Hepatocyte (in vitro differentiated cells): Measurements from ENCODE around the gene RARB. TPM values are rescaled to one million over a fixed set of nuclear protein-coding genes. Genes with fewer than 3 reads are reported as not detected.

Experiments
- DNase-seq: peaks from one replicate; pipeline ENCODE4 v3.0.0-alpha.2; 2016; ENCODE audit warnings: low spot score
- H2AFZ ChIP-seq: fragments of 200-600 bp; sonication (generic); 2 replicates; pipeline ENCODE4 v1.6.0; 2016; ENCODE audit warnings: antibody characterized with exemption, mild to moderate bottlenecking
- H3K27ac ChIP-seq: fragments of 200-600 bp; sonication (generic); 2 replicates; pipeline ENCODE4 v1.5.1; 2016; ENCODE audit warnings: mild to moderate bottlenecking
- H3K27me3 ChIP-seq: fragments of 200-600 bp; sonication (generic); 2 replicates; pipeline ENCODE4 v1.6.1; 2016
- H3K36me3 ChIP-seq: fragments of 200-600 bp; sonication (generic); replicated peaks from 2 replicates; pipeline ENCODE4 v1.5.1; 2016; ENCODE audit warnings: low read depth; ENCODE audit not compliant: insufficient read depth
- H3K4me1 ChIP-seq: fragments of 200-600 bp; sonication (generic); 2 replicates; pipeline ENCODE4 v1.5.1; 2016; ENCODE audit warnings: mild to moderate bottlenecking, moderate library complexity; ENCODE audit not compliant: insufficient read depth
- H3K4me2 ChIP-seq: fragments of 200-600 bp; sonication (generic); 2 replicates; pipeline ENCODE4 v1.6.0; 2016
- H3K4me3 ChIP-seq: fragments of 200-600 bp; sonication (generic); 2 replicates; pipeline ENCODE4 v1.5.1; 2016; ENCODE audit warnings: mild to moderate bottlenecking
- H3K79me2 ChIP-seq: fragments of 200-600 bp; sonication (generic); 2 replicates; pipeline ENCODE4 v1.6.0; 2017; ENCODE audit warnings: mild to moderate bottlenecking
- H3K9me2 ChIP-seq: fragments of 200-600 bp; sonication (generic); replicated peaks from 2 replicates; pipeline ENCODE4 v1.6.0; 2017; ENCODE audit warnings: mild to moderate bottlenecking; ENCODE audit not compliant: insufficient read depth
- H3K9me3 ChIP-seq: fragments of 200-600 bp; sonication (generic); 2 replicates; pipeline ENCODE4 v1.5.1; 2016; ENCODE audit warnings: low read depth, mild to moderate bottlenecking
- H4K20me1 ChIP-seq: fragments of 200-600 bp; sonication (generic); 2 replicates; pipeline ENCODE4 v1.6.0; 2016; ENCODE audit warnings: mild to moderate bottlenecking; ENCODE audit not compliant: insufficient read depth, poor library complexity, severe bottlenecking
- CTCF ChIP-seq: fragments of 200-600 bp; sonication (generic); IDR thresholded peaks from 2 replicates; pipeline ENCODE4 v1.5.1; 2016; ENCODE audit warnings: antibody characterized with exemption, mild to moderate bottlenecking; ENCODE audit not compliant: poor library complexity
- EZH2 ChIP-seq: fragments of 200-600 bp; sonication (generic); IDR thresholded peaks from 2 replicates; pipeline ENCODE4 v1.6.1; 2016; ENCODE audit warnings: antibody characterized with exemption, mild to moderate bottlenecking, borderline replicate concordance
- EZH2phosphoT487 ChIP-seq: fragments of 200-600 bp; sonication (generic); IDR thresholded peaks from one replicate; pipeline ENCODE4 v1.6.1; 2018; ENCODE audit warnings: antibody characterized with exemption, mild to moderate bottlenecking, low read depth, moderate library complexity; ENCODE audit not compliant: unreplicated experiment, severe bottlenecking
- WGBS: methylation state at CpG from one replicate; pipeline ENCODE4 v1.1.6; 2016; ENCODE audit warnings: low lambda C conversion rate; ENCODE audit errors: missing lambda C conversion rate; 5-methylcytosine and 5-hydroxymethylcytosine counted together
- polyA plus RNA-seq: library from polyadenylated mRNA; unstranded; fragments of >200 nt; fragmentation: Nextera tagmentation; extraction: Ambion mirVana; gene quantifications from 2 replicates; pipeline ENCODE4 v1.2.1, GENCODE V29; 2016
- total RNA-seq: library from RNA; depleted of rRNA; stranded (reverse); fragments of >200 nt; gene quantifications from 2 replicates; pipeline ENCODE4 v1.2.3, GENCODE V29; 2014

RARB gene
- total and polyA plus RNA-seq, 2 experiments from 2014 or later, result 22.2 to 30.7 TPM

GRCh38 chr3:25400587-25400986 is 27.5 kb upstream of the RARB start:
- Histone ChIP-seq H3K9me3 (no peaks in the 10 kb centered on the region), H4K20me1 (no peaks in the 10 kb centered on the region), H3K4me1 (no peaks in the 10 kb centered on the region), H3K79me2 (no peaks in the 10 kb centered on the region), H3K9me2 (no peaks in the 10 kb centered on the region), H3K27me3 (no peaks in the 10 kb centered on the region), H3K36me3 (no peaks in the 10 kb centered on the region), H2AFZ (no peak overlapping the region), H3K4me3 (no peak overlapping the region), H3K27ac (no peak overlapping the region), H3K4me2 (no peak overlapping the region)
- 77% methylated on average over 1 of the region's 1 CpG for WGBS
- TF ChIP-seq CTCF (no peak), EZH2 (no peak), EZH2phosphoT487 (no peak)
- no peak for DNase-seq

- Histone ChIP-seq H3K4me1 (no peaks in the 10 kb centered on the region), H3K79me2 (no peaks in the 10 kb centered on the region), H4K20me1 (no peaks in the 10 kb centered on the region), H2AFZ (no peak overlapping the region), H3K27ac (no peak overlapping the region), H3K4me3 (no peak overlapping the region), H3K36me3 (no peaks in the 10 kb centered on the region), H3K27me3 (no peaks in the 10 kb centered on the region), H3K9me3 (no peaks in the 10 kb centered on the region), H3K9me2 (no peaks in the 10 kb centered on the region), H3K4me2 (no peak overlapping the region)
- DNase-seq, result no peak
- TF ChIP-seq EZH2phosphoT487 (no peak), CTCF (no peak), EZH2 (no peak)
- WGBS, result 65% methylated on average over 4 of the region's 4 CpGs
These were observed 24.1 kb upstream of the RARB start for GRCh38 chr3:25403968-25404367.

GRCh38 chr3:25404569-25404968 is 23.5 kb upstream of the RARB start:
- H3K27ac ChIP-seq, result no peak overlapping the region
- no peaks in the 10 kb centered on the region for H3K4me1 ChIP-seq
- WGBS, result 94% methylated on average over 4 of the region's 4 CpGs
- no peak for TF ChIP-seq CTCF
- no peak for TF ChIP-seq EZH2phosphoT487
- TF ChIP-seq EZH2, result no peak
- no peak overlapping the region for H3K4me3 ChIP-seq
- no peaks in the 10 kb centered on the region for H3K36me3 ChIP-seq
- no peak for DNase-seq
- H2AFZ ChIP-seq, result no peak overlapping the region
- H3K4me2 ChIP-seq, result no peak overlapping the region
- no peaks in the 10 kb centered on the region for H4K20me1 ChIP-seq
- H3K9me2 ChIP-seq, result no peaks in the 10 kb centered on the region
- H3K27me3 ChIP-seq, result no peaks in the 10 kb centered on the region
- H3K9me3 ChIP-seq, result no peaks in the 10 kb centered on the region
- H3K79me2 ChIP-seq, result no peaks in the 10 kb centered on the region

- WGBS, result 69% methylated on average over 1 of the region's 1 CpG
- Histone ChIP-seq H3K27ac (no peak overlapping the region), H3K4me3 (no peak overlapping the region), H4K20me1 (no peaks in the 10 kb centered on the region), H2AFZ (no peak overlapping the region), H3K4me2 (no peak overlapping the region), H3K27me3 (no peaks in the 10 kb centered on the region), H3K9me3 (no peaks in the 10 kb centered on the region), H3K4me1 (peaks cover 2% of the 10 kb centered on the region), H3K9me2 (no peaks in the 10 kb centered on the region), H3K79me2 (no peaks in the 10 kb centered on the region), H3K36me3 (no peaks in the 10 kb centered on the region)
- no peak for DNase-seq
- TF ChIP-seq EZH2phosphoT487 (no peak), EZH2 (no peak), CTCF (no peak)
These were observed 22.7 kb upstream of the RARB start for GRCh38 chr3:25405335-25405734.
